CD4-positive, alpha-beta T cell treated with Interleukin-6 at 100 ng/mL for 8 hours (primary cell): Measurements from ENCODE around the gene PEAK3.

ENCODE experiments used
- DNase-seq: peaks from one replicate; pipeline ENCODE4 v3.0.0-alpha.2; 2020; ENCODE audit warnings: mixed read lengths, low spot score

PEAK3 gene

DNA sequence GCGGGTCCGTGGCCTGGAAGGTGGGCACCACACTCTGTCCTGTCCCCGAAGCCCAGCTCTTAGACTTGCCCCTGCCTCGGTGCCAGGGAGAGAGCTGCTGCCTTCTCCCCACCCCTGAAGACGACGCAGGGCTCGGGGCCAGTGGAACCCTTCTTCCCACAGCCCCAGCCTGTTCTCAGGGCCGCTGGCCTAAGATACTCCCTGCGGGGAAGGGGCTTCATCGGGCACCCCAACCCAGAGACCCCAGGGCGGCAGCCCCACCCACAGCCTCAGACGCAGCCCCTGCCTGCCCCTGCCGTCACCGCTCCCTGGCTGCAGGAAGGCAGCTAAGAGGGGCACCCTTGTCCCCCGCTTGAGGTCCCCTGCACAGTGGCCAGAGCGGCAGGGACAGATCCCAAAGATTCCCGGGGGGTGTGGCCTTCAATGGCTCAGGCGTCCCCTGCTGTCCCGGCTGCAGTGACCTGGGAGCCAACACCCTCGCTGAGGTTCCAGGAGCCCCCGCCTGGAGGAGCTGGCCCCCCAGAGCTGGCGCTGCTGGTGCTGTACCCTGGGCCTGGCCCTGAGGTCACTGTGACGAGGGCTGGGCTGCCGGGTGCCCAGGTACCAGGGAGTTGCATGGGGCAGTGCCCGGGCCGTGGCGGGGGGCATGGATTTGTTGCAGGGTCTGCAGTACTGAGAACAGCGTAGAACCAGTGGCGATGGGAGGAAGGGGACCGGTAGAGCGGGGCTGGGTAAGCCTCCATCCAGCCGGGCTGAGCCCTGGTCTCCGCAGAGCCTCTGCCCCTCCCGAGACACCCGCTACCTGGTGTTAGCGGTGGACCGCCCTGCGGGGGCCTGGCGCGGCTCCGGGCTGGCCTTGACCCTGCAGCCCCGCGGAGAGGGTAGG, 31.9 kb downstream of the PEAK3 start:
- DNase-seq: no peak

DNA sequence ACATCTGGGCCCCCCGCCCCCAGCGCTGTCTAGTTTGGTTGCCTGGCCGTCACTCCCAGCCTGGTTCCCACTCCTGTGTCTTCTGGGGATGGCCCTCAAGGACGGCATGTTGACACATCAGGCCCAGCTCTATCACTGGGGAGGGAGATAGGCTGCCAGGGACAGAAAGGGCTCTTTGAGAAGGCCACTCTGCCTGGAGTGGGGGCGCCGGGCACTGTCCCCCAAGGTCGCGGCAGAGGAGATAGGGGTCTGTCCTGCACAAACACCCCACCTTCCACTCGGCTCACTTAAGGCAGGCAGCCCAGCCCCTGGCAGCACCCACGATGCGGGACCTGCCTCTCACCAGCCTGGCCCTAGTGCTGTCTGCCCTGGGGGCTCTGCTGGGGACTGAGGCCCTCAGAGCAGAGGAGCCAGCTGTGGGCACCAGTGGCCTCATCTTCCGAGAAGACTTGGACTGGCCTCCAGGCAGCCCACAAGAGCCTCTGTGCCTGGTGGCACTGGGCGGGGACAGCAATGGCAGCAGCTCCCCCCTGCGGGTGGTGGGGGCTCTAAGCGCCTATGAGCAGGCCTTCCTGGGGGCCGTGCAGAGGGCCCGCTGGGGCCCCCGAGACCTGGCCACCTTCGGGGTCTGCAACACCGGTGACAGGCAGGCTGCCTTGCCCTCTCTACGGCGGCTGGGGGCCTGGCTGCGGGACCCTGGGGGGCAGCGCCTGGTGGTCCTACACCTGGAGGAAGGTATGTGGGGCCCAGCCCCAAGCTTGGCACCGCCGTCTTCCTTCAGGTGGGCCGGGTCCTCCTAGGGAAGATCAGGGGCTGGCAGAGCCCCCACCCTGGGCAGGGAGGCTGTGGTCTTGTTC, 32.7 kb downstream of the PEAK3 start, which contains the start of gene AMH:
Gene AMH (plus strand): TSS at position 314 of the 857 bp plus-strand sequence. CDS start 10 bp downstream, at position 324.
- DNase-seq: no peak

- DNase-seq: no peak
Measured at GRCh38 chr19:2248136-2249009, 33.6 kb downstream of the PEAK3 start.

DNA sequence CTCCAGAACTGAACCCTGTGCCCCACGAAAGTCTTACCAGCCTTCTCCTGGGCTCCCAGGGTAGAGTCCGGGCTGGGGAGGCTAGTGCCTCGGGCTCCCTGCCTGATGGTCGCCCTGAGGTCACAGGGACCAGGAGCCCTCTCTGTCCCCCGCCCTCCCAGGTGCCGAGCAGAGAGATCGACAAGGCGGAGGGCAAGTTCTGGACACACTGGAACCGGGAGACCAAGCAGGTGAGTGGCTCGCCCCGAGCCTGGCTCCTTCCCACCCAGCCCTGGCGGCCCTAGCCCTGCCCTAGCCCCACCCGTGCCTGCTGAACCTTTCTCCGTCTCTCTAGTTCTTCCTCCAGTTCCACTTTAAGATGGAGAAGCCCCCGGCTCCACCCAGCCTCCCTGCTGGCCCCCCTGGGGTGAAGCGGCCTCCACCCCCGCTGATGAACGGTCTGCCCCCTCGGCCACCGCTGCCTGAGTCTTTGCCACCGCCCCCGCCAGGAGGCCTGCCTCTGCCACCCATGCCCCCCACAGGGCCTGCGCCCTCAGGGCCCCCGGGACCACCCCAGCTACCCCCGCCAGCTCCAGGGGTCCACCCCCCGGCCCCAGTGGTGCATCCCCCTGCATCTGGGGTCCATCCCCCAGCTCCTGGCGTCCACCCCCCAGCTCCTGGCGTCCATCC, 34.4 kb downstream of the PEAK3 start:
- DNase-seq: no peak

DNA sequence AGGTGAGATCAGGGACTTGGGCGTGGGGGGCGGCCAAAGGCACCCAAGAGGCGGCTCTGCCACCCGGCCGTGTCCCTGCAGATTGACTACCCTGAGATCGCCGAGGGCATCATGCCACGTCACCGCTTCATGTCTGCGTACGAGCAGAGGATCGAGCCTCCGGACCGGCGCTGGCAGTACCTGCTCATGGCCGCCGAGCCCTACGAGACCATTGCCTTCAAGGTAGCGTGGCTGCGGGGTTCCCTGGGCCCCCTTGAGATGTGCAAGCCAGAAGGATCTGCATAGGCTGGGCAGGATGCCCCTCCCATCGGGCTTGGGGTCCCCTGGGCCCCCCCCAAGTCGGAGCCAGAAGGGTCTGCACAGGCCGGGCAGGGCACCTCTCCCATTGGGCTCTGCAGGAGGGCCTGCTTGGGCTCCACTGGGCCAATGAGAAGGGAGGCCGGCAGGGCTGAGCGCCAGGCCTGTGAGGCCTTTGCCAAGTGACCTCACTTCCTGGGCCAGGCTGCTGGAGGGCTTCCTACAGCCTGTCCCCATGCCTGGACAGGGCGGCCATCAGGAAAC, 35.1 kb downstream of the PEAK3 start:
- no peak for DNase-seq

- DNase-seq: no peak
Measured at GRCh38 chr19:2246014-2246620, 35.9 kb downstream of the PEAK3 start.

GRCh38 chr19:2245273-2245672, 36.7 kb downstream of the PEAK3 start:
- no peak for DNase-seq

- no peak for DNase-seq
Measured at GRCh38 chr19:2244486-2244885, 37.5 kb downstream of the PEAK3 start.

DNA sequence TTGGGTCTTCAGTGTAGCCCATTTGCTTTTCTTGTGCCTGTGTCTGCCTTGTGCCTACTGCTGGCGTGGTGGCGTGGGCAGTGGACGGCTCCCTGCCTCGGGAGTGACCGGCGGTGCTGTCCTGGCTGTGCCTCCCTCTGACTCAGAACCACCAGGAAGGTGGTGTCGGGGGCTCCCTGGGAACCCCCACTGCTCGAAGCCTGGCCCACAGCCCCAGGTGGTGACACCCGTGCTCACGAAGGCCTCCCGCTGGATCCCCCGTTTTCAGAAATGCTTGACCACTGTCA, 37.9 kb downstream of the PEAK3 start:
- DNase-seq: no peak

DNA sequence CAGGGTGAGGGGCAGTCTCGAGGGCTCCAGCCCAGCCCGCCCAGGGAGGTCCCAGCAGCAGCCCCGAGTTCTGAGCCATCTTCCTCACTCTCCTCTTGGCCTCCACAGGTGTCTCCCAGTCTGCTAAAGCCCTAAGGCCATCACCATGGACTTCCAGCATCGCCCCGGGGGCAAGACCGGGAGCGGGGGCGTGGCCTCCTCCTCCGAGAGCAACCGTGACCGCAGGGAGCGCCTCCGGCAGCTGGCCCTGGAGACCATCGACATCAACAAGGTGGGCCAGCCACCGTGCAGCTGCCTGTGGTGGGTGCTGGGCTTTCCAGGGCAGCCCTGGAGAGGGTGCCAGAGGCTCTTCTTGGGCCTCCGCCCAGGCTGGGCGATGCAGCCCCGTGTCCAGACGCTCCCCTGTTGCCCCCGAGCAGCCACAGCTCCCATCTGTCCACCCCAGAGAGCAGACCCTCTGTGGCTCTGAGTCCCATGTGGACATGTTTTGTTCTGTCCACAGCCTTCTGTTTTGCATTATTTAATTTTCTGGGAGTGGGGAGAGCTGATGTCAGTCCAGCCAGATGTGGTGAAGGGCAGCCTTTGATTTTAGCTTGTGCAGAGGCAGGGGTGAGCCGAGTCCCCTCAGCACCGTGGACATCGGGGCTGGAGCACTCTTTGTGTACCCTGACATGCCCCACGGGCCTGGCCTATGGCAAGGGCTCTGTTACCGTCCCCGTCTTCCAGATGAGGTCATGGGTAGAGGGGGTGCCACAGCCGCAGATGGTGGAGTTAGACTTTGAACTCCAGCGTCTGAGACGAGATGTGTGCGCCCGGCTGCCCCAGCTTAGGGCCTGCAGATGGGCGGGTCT, 38.5 kb downstream of the PEAK3 start:
- no peak for DNase-seq

DNA sequence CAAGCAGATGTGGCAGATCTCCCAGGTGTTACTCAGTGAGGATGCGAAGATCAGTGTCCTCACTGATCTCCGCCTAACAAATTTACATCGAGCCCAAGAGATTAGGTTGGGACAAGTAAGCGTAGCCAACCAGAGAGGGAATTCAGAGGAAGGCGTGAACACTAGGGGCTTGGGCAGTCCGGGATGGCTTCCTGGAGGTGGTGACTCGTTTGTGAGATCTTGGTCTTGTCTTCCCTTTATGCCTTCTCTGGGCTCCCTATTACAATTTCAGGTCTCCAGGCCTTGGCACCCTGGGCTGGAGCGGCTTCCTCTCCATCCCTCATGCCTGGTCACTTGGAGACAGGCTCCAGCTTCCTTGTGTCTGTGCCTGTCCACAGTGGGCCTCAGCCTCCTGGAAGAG, 39.2 kb downstream of the PEAK3 start:
- DNase-seq: no peak

- DNase-seq: no peak
Measured at GRCh38 chr19:2242092-2242537, 39.9 kb downstream of the PEAK3 start.

GRCh38 chr19:2240881-2241760, 40.9 kb downstream of the PEAK3 start:
- DNase-seq: no peak

DNA sequence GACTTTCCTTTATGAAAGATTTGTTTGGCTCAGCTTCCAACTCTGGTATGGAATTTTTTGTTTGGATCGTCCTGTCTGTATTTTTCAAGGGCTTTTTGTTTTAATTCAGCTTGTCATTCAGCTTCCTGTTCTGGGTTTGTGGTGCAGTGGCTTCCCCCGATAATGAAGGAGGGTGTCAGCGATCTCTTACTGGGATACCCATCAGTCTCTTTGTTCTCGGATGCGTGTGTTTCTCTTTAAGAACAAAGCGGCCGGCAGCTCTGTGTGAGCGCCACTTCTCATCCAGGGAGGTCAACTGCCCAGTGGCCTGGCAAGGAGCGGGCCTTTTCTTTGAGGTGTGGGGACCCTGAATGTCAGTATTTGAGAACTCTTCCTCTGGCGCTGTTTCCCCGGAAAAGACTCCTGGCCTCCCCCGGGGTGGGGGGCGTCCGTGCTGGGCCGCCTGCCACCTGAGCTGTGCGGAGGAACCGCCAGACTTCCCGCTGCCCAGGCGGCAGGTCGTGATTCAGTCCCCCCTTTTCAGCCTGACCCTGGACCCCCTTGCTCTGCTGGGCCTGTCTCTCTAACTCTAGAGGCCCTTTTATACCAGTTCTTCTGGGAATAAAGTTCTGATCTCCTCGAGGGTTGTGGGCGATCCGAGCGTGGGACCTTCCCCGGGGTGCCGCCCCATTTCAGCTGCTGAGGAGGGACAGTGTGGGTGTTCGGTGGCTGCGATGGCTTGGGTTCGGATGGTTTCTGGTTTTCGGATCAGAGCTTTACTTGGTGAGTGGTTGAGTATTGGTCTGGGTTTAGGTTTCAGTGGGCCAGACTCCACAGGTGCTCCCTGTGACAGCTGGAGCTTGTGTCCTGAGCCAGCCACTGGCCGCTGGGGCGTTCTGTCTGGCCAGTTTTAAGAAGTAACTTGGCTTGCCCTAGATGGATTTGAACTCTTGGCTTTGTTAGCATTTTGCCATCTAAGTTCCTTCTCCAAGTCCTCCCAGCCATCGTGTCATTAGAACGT, 41.9 kb downstream of the PEAK3 start:
- peak; percentile 66 for DNase-seq

- no peak for DNase-seq
Measured at GRCh38 chr19:2239173-2239572, 42.8 kb downstream of the PEAK3 start.

GRCh38 chr19:2237869-2238153, 44.2 kb downstream of the PEAK3 start:
- no peak for DNase-seq

GRCh38 chr19:2237051-2237868, 44.7 kb downstream of the PEAK3 start:
- DNase-seq: no peak
